ENCODE data around the gene FGFR3. TPM values are rescaled to one million over a fixed set of nuclear protein-coding genes. Genes with fewer than 3 reads are reported as not detected.
"Not testable (repeated sequence)": the region's sequence is repeated elsewhere in the genome, so short reads cannot be mapped to it uniquely, and the experiment has no call there.

Gene FGFR3
- total RNA-seq, 1 experiment from 2014 or later = 10.2 TPM

DNA sequence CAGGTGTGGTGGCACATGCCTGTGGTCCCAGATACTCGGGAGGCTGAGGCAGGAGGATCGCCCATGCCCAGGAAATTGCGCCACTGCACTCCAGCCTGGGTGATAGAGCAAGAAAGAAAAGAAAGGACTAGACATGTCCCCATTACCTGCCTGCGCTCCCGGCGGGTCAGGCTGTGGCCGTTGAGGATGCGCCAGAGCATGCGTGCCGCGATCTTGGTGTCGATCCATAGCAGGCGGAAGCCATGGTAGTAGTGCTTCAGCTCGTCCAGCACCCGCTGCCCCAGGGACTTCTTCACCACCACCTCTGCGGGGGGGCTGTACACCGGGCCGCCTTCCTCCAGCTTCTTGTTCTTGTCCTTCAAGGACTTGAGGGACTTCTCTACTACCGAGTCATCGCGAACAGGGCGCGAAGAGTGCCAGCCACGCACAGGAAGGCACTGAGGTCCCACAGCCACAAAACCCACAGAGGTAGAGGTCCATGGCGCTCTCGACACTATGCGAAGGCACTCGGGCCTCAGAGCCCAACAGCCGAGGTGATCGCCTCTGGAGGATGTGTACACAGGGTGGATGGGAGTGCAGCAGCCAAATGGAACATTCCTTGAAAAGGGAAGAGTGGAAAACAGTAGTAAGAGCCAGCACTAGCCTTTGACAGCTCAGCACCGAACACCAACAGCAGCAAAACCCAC is 48.3 kb downstream of the FGFR3 start:
- no peak overlapping the region for H3K27ac ChIP-seq
- no peaks in the 10 kb centered on the region for H3K4me1 ChIP-seq (replicated peaks)
- H3K27me3 ChIP-seq (replicated peaks) = no peaks in the 10 kb centered on the region
- no peaks in the 10 kb centered on the region; the same call in 1 of the 2 replicates for H3K36me3 ChIP-seq
- no peak for DNase-seq (ENCODE audit: low read depth in 1 of 2, low spot score in 2 of 2)
- H3K9me3 ChIP-seq (replicated peaks) = no peaks in the 10 kb centered on the region
- H3K4me3 ChIP-seq = no peak overlapping the region

- Histone ChIP-seq H3K4me3 (no peak overlapping the region), H3K9me3 (replicated peaks) (no peaks in the 10 kb centered on the region), H3K27ac (no peak overlapping the region), H3K4me1 (replicated peaks) (no peaks in the 10 kb centered on the region), H3K27me3 (replicated peaks) (no peaks in the 10 kb centered on the region), H3K36me3 (no peaks in the 10 kb centered on the region; the same call in 1 of the 2 replicates)
- DNase-seq (ENCODE audit: low read depth in 1 of 2, low spot score in 2 of 2) = no peak
These were observed 48.8 kb downstream of the FGFR3 start for GRCh38 chr4:1841887-1842210.

DNA sequence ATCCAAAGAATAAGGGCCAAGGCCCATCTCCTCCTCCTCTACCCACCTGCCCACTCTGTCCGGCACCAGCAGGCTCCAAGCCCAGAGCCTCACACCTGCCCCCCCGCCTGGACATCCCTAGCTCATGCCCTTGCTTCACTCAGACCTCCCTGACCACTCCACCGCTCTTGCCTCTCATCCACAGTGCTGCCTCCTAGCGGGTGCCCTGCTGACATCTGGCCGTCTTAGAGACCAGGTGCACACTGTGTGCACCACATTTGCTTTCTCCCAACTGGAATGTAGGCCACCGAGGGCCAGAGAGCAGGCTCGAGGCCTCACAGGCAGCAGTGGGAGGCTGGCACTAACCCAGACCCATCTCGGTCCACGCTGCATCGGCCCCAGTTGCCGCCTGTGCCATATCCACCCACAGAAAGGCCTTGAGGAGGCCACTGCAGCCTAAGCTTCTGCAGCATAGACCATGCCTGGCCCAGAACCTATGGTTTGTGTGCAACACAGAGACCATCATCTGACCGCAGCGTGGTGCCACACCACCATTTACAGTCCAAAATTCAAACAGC is 49.3 kb downstream of the FGFR3 start:
- Histone ChIP-seq H3K4me3 (no peak overlapping the region), H3K36me3 (no peaks in the 10 kb centered on the region; the same call in 1 of the 2 replicates), H3K27me3 (replicated peaks) (no peaks in the 10 kb centered on the region), H3K9me3 (replicated peaks) (no peaks in the 10 kb centered on the region), H3K4me1 (replicated peaks) (no peaks in the 10 kb centered on the region), H3K27ac (no peak overlapping the region)
- DNase-seq (ENCODE audit: low read depth in 1 of 2, low spot score in 2 of 2) = no peak

DNA sequence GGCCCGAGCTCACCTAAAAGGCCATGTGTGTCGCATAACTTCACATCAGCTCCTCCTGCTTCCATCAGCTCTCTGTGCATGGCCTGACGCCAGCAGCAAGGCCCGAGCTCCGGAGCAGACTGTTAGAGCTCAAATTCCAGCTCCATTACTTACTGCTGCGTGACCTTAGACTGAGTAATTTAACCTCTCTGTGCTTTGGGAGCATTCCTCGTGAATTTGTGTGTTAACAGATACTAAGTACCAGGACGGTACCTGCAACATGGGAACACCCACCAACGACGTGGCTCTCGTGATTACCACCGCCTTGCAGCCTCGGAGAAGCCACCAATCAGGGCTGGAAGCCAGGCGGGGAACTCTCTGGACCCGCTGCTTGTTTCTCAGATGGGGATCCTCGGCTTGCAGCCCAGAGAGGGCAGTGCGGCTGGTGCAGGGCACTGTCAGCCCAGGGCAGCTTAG is 49.9 kb downstream of the FGFR3 start:
- Histone ChIP-seq H3K27me3 (replicated peaks) (no peaks in the 10 kb centered on the region), H3K36me3 (no peaks in the 10 kb centered on the region; the same call in 1 of the 2 replicates), H3K27ac (no peak overlapping the region), H3K4me1 (replicated peaks) (no peaks in the 10 kb centered on the region), H3K9me3 (replicated peaks) (no peaks in the 10 kb centered on the region), H3K4me3 (no peak overlapping the region)
- no peak for DNase-seq (ENCODE audit: low read depth in 1 of 2, low spot score in 2 of 2)

- Histone ChIP-seq H3K9me3 (replicated peaks) (no peaks in the 10 kb centered on the region), H3K27ac (no peak overlapping the region), H3K4me3 (no peak overlapping the region), H3K4me1 (replicated peaks) (no peaks in the 10 kb centered on the region), H3K27me3 (replicated peaks) (no peaks in the 10 kb centered on the region), H3K36me3 (no peaks in the 10 kb centered on the region; the same call in 1 of the 2 replicates)
- DNase-seq (ENCODE audit: low read depth in 1 of 2, low spot score in 2 of 2) = no peak
These were observed 50.8 kb downstream of the FGFR3 start for GRCh38 chr4:1843852-1844251.

DNA sequence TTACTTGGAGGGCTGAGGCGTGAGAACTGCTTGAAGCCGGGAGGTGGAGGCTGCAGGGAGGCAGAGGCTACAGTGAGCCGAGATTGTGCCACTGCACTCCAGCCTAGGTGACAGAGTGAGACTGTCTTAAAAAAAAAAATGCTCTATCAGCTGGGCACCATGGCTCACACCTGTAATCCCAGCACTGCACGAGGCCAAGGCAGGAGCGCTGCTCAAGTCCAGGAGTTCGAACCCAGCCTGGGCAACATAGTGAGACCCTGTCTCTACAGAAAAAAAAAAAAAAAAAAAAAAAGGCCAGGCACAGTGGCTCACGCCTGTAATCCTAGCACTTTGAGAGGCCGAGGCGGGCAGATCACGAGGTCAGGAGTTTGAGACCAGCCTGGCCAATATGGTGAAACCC is 51.5 kb downstream of the FGFR3 start:
- not testable (repeated sequence) for H3K27ac ChIP-seq, H3K4me3 ChIP-seq

DNA sequence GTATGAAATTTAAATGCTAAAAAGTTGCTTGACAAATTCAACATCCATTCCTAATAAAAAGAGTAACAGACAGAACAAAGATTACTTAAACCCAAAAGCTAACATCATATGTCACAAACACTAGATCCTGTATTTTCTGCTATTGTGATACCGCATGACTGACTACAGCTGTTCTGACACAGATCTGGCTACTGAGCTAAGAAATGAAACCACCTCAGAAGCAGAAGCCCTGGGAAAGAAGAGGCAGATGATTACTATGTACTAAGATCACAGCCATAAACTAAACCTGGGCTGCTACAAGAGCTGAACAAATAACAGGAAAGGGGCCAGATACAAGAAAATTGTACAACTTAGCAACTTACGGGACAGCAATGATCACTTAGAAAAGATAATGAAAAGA is 53.5 kb downstream of the FGFR3 start:
- H3K4me1 ChIP-seq (replicated peaks) = no peaks in the 10 kb centered on the region
- H3K36me3 ChIP-seq = no peaks in the 10 kb centered on the region
- no peaks in the 10 kb centered on the region for H3K27me3 ChIP-seq (replicated peaks)
- no peak overlapping the region for H3K4me3 ChIP-seq
- no peaks in the 10 kb centered on the region for H3K9me3 ChIP-seq (replicated peaks)
- DNase-seq (ENCODE audit: low read depth in 1 of 2, low spot score in 2 of 2) = no peak
- H3K27ac ChIP-seq = no peak overlapping the region

More for the DNA sequence above, 51.5 kb downstream of the FGFR3 start:
- H3K27me3 ChIP-seq (replicated peaks); DNase-seq (ENCODE audit: low read depth in 1 of 2, low spot score in 2 of 2); H3K4me1 ChIP-seq (replicated peaks); H3K36me3 ChIP-seq; H3K9me3 ChIP-seq (replicated peaks): not testable (repeated sequence)

DNA sequence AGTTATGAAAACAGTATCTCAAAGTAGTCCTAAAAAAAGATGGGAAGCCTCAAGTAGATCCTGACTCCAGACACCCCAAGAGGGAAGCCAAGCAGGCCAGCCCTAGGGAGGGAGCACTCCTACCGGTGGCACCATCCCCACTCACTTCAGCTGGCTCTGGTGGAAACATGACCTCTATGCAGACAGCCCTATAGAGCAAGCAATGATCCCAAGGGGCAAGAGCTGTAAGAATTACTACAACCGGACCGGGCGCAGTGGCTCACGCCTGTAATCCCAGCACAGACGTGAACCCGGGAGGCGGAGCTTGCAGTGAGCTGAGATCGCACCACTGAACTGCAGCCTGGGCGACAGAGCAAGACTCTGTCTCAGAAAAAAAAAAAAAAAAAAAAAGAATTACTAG is 57.2 kb downstream of the FGFR3 start:
- DNase-seq (ENCODE audit: low read depth in 1 of 2, low spot score in 2 of 2) = no peak
- no peaks in the 10 kb centered on the region for H3K4me1 ChIP-seq (replicated peaks)
- no peaks in the 10 kb centered on the region for H3K9me3 ChIP-seq (replicated peaks)
- H3K4me3 ChIP-seq = no peak overlapping the region
- H3K27ac ChIP-seq = no peak overlapping the region
- H3K36me3 ChIP-seq = no peaks in the 10 kb centered on the region
- H3K27me3 ChIP-seq (replicated peaks) = no peaks in the 10 kb centered on the region

DNA sequence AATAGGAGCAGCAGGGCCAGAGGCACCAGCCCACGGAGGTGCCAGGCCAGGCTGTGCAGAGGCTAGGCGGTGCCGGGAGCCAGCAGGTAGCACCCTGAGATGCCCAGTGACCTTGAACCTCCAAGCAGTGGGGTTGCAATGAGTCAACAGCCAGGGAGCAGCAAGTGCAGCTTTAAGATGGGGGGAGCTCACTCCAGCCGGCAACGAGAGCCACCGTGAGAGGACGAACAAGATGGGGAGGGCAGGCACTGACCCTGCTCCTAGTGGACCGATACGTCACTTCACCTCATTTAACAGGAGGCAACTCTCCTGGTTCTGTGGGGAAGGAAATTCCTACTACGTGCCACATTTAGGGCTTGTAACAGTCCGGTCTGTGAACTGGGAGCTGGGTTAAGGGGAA is 58.1 kb downstream of the FGFR3 start:
- DNase-seq (ENCODE audit: low read depth in 1 of 2, low spot score in 2 of 2) = no peak
- Histone ChIP-seq H3K4me3 (no peak overlapping the region), H3K4me1 (replicated peaks) (no peaks in the 10 kb centered on the region), H3K27ac (no peak overlapping the region), H3K9me3 (replicated peaks) (no peaks in the 10 kb centered on the region), H3K27me3 (replicated peaks) (no peaks in the 10 kb centered on the region), H3K36me3 (peaks cover 5% of the 10 kb centered on the region; the same call in 1 of the 2 replicates)

DNA sequence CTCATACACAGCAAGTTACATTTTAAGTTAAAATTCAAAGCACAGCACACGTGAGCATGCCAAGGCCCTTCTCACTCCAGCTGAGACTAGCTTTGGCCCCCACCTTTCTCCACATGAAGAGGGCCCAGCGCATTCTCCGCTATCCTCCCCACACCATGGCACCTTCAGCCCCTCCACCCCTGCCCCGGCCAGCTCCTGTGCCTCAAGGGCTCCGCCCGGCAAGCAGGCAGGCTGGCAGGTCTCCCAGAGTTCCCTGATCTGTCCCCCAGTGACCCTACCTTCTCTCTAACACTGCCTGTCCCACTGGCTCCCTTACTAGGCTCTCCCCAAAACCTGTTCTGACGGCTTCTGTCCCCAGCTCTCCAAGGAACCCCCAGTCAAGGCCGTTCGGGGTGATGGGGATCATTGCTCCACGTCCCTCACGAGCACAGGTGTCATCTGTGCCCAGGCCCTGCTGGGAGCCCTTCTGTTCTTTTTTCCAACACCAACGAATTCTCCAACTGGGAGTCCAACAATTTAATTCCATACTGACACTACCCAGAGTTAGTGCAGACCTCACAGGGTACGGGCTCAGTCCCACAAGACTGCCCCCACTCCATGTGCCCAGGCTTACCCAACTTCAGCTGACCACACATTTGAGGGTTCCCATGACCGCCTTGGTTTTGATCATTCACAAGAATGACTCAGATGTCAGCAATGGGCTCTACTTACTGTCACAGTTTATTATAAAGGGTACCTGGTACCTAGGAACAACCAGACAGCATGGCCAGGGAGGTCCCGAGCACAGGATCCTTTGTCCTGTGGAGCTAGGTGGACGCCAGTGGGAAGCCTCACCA is 58.7 kb downstream of the FGFR3 start:
- Histone ChIP-seq H3K4me1 (replicated peaks) (peaks cover under 1% of the 10 kb centered on the region), H3K36me3 (peaks cover 10% of the 10 kb centered on the region; the same call in 1 of the 2 replicates), H3K27me3 (replicated peaks) (no peaks in the 10 kb centered on the region), H3K9me3 (replicated peaks) (no peaks in the 10 kb centered on the region), H3K27ac (no peak overlapping the region), H3K4me3 (no peak overlapping the region)
- DNase-seq (ENCODE audit: low read depth in 1 of 2, low spot score in 2 of 2) = no peak

DNA sequence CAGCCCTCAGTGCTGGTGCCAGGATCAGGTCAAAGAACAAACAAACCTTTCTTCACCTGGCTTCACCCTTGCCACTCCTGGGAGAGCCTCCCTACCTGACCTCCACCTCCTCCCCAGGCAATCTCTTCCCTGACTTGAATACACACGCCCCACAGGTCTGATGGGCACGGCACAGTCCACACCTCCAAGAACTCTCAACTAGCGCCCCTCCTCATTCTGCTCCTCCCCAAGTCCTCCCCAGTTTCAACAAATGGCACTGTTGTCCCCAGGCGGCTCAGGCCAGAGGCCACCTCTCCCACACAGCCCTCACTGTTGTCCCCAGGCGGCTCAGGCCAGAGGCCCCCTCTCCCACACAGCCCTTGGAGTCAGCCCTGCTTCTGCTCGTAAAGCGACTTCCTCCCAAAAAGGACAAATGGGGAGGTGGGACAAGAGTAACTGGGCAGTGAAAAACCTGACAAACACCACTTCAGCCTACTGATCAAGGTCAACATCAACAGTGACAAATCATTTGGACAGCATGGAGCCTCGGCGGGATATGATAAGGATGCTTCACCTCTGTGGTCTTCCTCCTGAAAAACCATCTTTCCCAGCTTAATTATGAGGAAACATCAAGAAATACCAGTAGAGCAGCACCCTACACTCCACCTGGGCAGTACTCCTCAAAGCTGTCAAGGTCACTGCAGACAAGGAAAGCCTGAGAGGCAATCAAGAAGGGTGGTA is 60.0 kb downstream of the FGFR3 start:
- Histone ChIP-seq H3K27me3 (replicated peaks) (no peaks in the 10 kb centered on the region), H3K4me3 (no peak overlapping the region), H3K9me3 (replicated peaks) (no peaks in the 10 kb centered on the region), H3K36me3 (peaks cover 11% of the 10 kb centered on the region; the same call in 1 of the 2 replicates), H3K4me1 (replicated peaks) (peaks cover 8% of the 10 kb centered on the region), H3K27ac (no peak overlapping the region)
- DNase-seq (ENCODE audit: low read depth in 1 of 2, low spot score in 2 of 2) = no peak

GRCh38 chr4:1854752-1855151 is 61.7 kb downstream of the FGFR3 start:
- Histone ChIP-seq H3K27me3 (replicated peaks) (no peaks in the 10 kb centered on the region), H3K27ac (no peak overlapping the region), H3K9me3 (replicated peaks) (no peaks in the 10 kb centered on the region), H3K4me3 (peak overlapping the region; percentile 95), H3K36me3 (peaks cover 11% of the 10 kb centered on the region; the same call in 1 of the 2 replicates), H3K4me1 (replicated peaks) (peaks cover 8% of the 10 kb centered on the region)
- no peak for DNase-seq (ENCODE audit: low read depth in 1 of 2, low spot score in 2 of 2)

DNA sequence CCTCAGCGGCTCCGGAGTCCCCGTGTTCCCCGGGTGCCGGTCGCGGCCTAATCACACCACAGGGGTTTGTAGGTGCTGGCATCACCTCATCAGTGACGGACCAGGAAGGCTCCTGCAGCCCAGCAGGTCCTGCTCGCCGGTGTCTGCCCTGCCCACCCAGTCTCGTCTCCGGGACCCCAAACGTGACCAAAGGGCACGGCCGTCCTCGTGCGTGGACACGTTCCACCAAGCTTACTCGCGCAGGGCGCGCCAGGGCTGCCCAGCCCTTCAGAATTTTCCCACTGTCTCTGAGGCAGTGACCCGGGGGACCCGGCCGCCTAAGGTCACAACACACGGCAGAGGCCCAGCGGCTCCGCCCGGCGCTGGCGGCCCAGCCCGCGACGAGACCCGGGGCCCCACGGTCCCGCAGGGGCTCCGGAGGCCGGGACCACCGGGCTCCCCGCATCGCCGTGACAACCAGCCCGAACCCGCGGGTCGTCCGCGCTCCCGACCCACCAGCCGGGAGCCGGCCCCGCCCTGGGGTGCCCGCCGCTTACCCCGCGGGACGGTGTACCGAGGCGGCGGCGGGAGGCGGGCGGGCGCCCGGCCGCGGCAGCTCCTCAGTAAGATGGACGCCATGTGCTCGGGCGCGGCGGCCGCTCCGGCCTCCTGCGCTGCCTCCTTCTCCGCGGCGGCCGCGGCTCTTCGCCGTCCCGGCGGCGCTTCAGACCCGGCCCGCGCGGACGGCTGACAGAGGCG is 62.4 kb downstream of the FGFR3 start:
- DNase-seq (ENCODE audit: low read depth in 1 of 2, low spot score in 2 of 2) = peak in 1 of 2 experiments; percentile 5
- H3K4me3 ChIP-seq = peak overlapping the region; percentile 95
- peaks cover 11% of the 10 kb centered on the region; the same call in 1 of the 2 replicates for H3K36me3 ChIP-seq
- H3K27ac ChIP-seq = peak overlapping the region; percentile 43
- H3K4me1 ChIP-seq (replicated peaks) = peaks cover 8% of the 10 kb centered on the region
- no peaks in the 10 kb centered on the region for H3K9me3 ChIP-seq (replicated peaks)
- H3K27me3 ChIP-seq (replicated peaks) = no peaks in the 10 kb centered on the region

All from SJSA1 (cell line).